A673 (cell line): ENCODE data around the gene LPP.

ENCODE experiments used
- CTCF ChIP-seq: fragments of 300-800, 200-600 bp; sonication (generic); conservative IDR thresholded peaks from 2 replicates; pipeline ENCODE4 v1.5.1; 2017; ENCODE audit warnings: low read depth, mild to moderate bottlenecking, antibody characterized with exemption, low read length, moderate library complexity, mixed read lengths
- EZH2 ChIP-seq: fragments of 200-600 bp; sonication (generic); IDR thresholded peaks from 2 replicates; pipeline ENCODE4 v1.6.1; 2017; ENCODE audit warnings: borderline replicate concordance, low read depth, mild to moderate bottlenecking, mixed read lengths, antibody characterized with exemption, low read length; ENCODE audit not compliant: poor library complexity, severe bottlenecking

- TF ChIP-seq CTCF = no peak
- TF ChIP-seq EZH2 = no peak
Observed at GRCh38 chr3:188137051-188137450, 16.9 kb upstream of the LPP start.
